ENCODE measurements around the gene GRPEL2.
"Not testable (repeated sequence)": the region's sequence is repeated elsewhere in the genome, so short reads cannot be mapped to it uniquely, and the experiment has no call there.

GRPEL2 gene

GRCh38 chr5:149391524-149391923 lies 46.2 kb downstream of the GRPEL2 start:
- DNase-seq: no peak
- Histone ChIP-seq H3K18ac (ENCODE audit: low read depth in 1 of 2, low read length in 2 of 2) (peak overlapping the region; percentile 63 to 89), H2AK5ac (ENCODE audit: low read length, severe bottlenecking) (no peak overlapping the region), H3K79me1 (replicated peaks; ENCODE audit: low read length, poor library complexity, severe bottlenecking) (no peaks in the 10 kb centered on the region), H3K14ac (ENCODE audit: low read length in 2 of 2) (peak overlapping the region in 1 of 2 experiments; percentile 90), H3K23ac (ENCODE audit: low read length in 2 of 2) (no peak overlapping the region), H3K4ac (ENCODE audit: low read depth in 1 of 2, low read length in 2 of 2) (peak overlapping the region; percentile 59 to 85), H2AFZ (ENCODE audit: low read depth, low read length) (no peak overlapping the region), H3K9ac (ENCODE audit: low read length) (no peak overlapping the region), H2BK12ac (ENCODE audit: low read length in 2 of 2) (peak overlapping the region; percentile 79 to 99), H4K8ac (ENCODE audit: low read length) (no peak overlapping the region), H3K27ac (ENCODE audit: low read length, poor library complexity, severe bottlenecking) (no peak overlapping the region), H3K9me3 (ENCODE audit: control insufficient read depth, low read length) (no peaks in the 10 kb centered on the region), H3K36me3 (ENCODE audit: control insufficient read depth in 1 of 2, insufficient read depth in 2 of 2, low read depth in 1 of 2, low read length in 2 of 2) (no peaks in the 10 kb centered on the region), H3K4me1 (ENCODE audit: control insufficient read depth, insufficient read depth, low read depth, low read length) (peaks cover 7% of the 10 kb centered on the region), H3K27me3 (ENCODE audit: control insufficient read depth in 1 of 2, insufficient read depth in 1 of 2, low read length in 2 of 2) (no peaks in the 10 kb centered on the region), H2BK15ac (ENCODE audit: low read depth, poor library complexity, severe bottlenecking) (peak overlapping the region; percentile 37), H2BK5ac (ENCODE audit: low read depth, low read length, poor library complexity, severe bottlenecking) (no peak overlapping the region), H3K4me3 (ENCODE audit: insufficient read depth in 1 of 2, low read depth in 1 of 2, low read length in 2 of 2) (no peak overlapping the region), H3K4me2 (ENCODE audit: low read length, poor library complexity, severe bottlenecking) (no peak overlapping the region), H4K91ac (ENCODE audit: low read length) (peak overlapping the region; percentile 64), H2BK120ac (ENCODE audit: low read depth, low read length) (peak overlapping the region; percentile 8)
- 72% methylated on average over 6 of the region's 6 CpGs for WGBS

- no peak overlapping the region for H2AFZ ChIP-seq (ENCODE audit: low read depth, low read length)
- 81% methylated on average over 15 of the region's 19 CpGs for WGBS
- no peaks in the 10 kb centered on the region for H3K79me1 ChIP-seq (replicated peaks; ENCODE audit: low read length, poor library complexity, severe bottlenecking)
- H2BK12ac ChIP-seq (ENCODE audit: low read length in 2 of 2): peak overlapping the region; percentile 22 to 94
- no peaks in the 10 kb centered on the region for H3K27me3 ChIP-seq (ENCODE audit: control insufficient read depth in 1 of 2, insufficient read depth in 1 of 2, low read length in 2 of 2)
- H3K23ac ChIP-seq (ENCODE audit: low read length in 2 of 2): no peak overlapping the region
- H3K9ac ChIP-seq (ENCODE audit: low read length): no peak overlapping the region
- H3K4me3 ChIP-seq (ENCODE audit: insufficient read depth in 1 of 2, low read depth in 1 of 2, low read length in 2 of 2): no peak overlapping the region
- H3K27ac ChIP-seq (ENCODE audit: low read length, poor library complexity, severe bottlenecking): no peak overlapping the region
- no peak overlapping the region for H4K8ac ChIP-seq (ENCODE audit: low read length)
- H3K4me1 ChIP-seq (ENCODE audit: control insufficient read depth, insufficient read depth, low read depth, low read length): peaks cover 7% of the 10 kb centered on the region
- H3K14ac ChIP-seq (ENCODE audit: low read length in 2 of 2): peak overlapping the region in 1 of 2 experiments; percentile 100
- H2BK15ac ChIP-seq (ENCODE audit: low read depth, poor library complexity, severe bottlenecking): no peak overlapping the region
- H3K9me3 ChIP-seq (ENCODE audit: control insufficient read depth, low read length): no peaks in the 10 kb centered on the region
- no peak overlapping the region for H2AK5ac ChIP-seq (ENCODE audit: low read length, severe bottlenecking)
- H3K36me3 ChIP-seq (ENCODE audit: control insufficient read depth in 1 of 2, insufficient read depth in 2 of 2, low read depth in 1 of 2, low read length in 2 of 2): no peaks in the 10 kb centered on the region
- H3K4ac ChIP-seq (ENCODE audit: low read depth in 1 of 2, low read length in 2 of 2): peak overlapping the region in 1 of 2 experiments; percentile 8
- H4K91ac ChIP-seq (ENCODE audit: low read length): peak overlapping the region; percentile 34
- H2BK120ac ChIP-seq (ENCODE audit: low read depth, low read length): no peak overlapping the region
- H3K18ac ChIP-seq (ENCODE audit: low read depth in 1 of 2, low read length in 2 of 2): peak overlapping the region; percentile 50 to 100
- H2BK5ac ChIP-seq (ENCODE audit: low read depth, low read length, poor library complexity, severe bottlenecking): no peak overlapping the region
- peak; percentile 73 for DNase-seq
- H3K4me2 ChIP-seq (ENCODE audit: low read length, poor library complexity, severe bottlenecking): no peak overlapping the region
Observed at GRCh38 chr5:149392718-149393117, 47.4 kb downstream of the GRPEL2 start.

GRCh38 chr5:149394996-149395395 lies 49.7 kb downstream of the GRPEL2 start:
- H3K23ac ChIP-seq (ENCODE audit: low read length in 2 of 2); H3K9me3 ChIP-seq (ENCODE audit: control insufficient read depth, low read length); H3K4ac ChIP-seq (ENCODE audit: low read depth in 1 of 2, low read length in 2 of 2); DNase-seq; H3K4me1 ChIP-seq (ENCODE audit: control insufficient read depth, insufficient read depth, low read depth, low read length); H4K91ac ChIP-seq (ENCODE audit: low read length); H4K8ac ChIP-seq (ENCODE audit: low read length); H2AK5ac ChIP-seq (ENCODE audit: low read length, severe bottlenecking); H2BK15ac ChIP-seq (ENCODE audit: low read depth, poor library complexity, severe bottlenecking); H3K27ac ChIP-seq (ENCODE audit: low read length, poor library complexity, severe bottlenecking); H3K79me1 ChIP-seq (replicated peaks; ENCODE audit: low read length, poor library complexity, severe bottlenecking); H2BK120ac ChIP-seq (ENCODE audit: low read depth, low read length); H3K18ac ChIP-seq (ENCODE audit: low read depth in 1 of 2, low read length in 2 of 2); H3K14ac ChIP-seq (ENCODE audit: low read length in 2 of 2); H3K4me2 ChIP-seq (ENCODE audit: low read length, poor library complexity, severe bottlenecking); H2AFZ ChIP-seq (ENCODE audit: low read depth, low read length); H3K36me3 ChIP-seq (ENCODE audit: control insufficient read depth in 1 of 2, insufficient read depth in 2 of 2, low read depth in 1 of 2, low read length in 2 of 2); H3K9ac ChIP-seq (ENCODE audit: low read length); H3K27me3 ChIP-seq (ENCODE audit: control insufficient read depth in 1 of 2, insufficient read depth in 1 of 2, low read length in 2 of 2); H2BK12ac ChIP-seq (ENCODE audit: low read length in 2 of 2); H3K4me3 ChIP-seq (ENCODE audit: insufficient read depth in 1 of 2, low read depth in 1 of 2, low read length in 2 of 2); H2BK5ac ChIP-seq (ENCODE audit: low read depth, low read length, poor library complexity, severe bottlenecking): not testable (repeated sequence)

- 4% methylated on average over 5 of the region's 6 CpGs for WGBS
- H3K27ac ChIP-seq (ENCODE audit: low read length, poor library complexity, severe bottlenecking): no peak overlapping the region
- no peaks in the 10 kb centered on the region for H3K9me3 ChIP-seq (ENCODE audit: control insufficient read depth, low read length)
- H3K23ac ChIP-seq (ENCODE audit: low read length in 2 of 2): peak overlapping the region in 1 of 2 experiments; percentile 48
- H3K18ac ChIP-seq (ENCODE audit: low read depth in 1 of 2, low read length in 2 of 2): peak overlapping the region; percentile 77 to 89
- peak overlapping the region; percentile 37 for H3K9ac ChIP-seq (ENCODE audit: low read length)
- no peak overlapping the region for H3K14ac ChIP-seq (ENCODE audit: low read length in 2 of 2)
- peak overlapping the region; percentile 74 for H4K8ac ChIP-seq (ENCODE audit: low read length)
- peak overlapping the region; percentile 79 to 84 for H3K4ac ChIP-seq (ENCODE audit: low read depth in 1 of 2, low read length in 2 of 2)
- H4K91ac ChIP-seq (ENCODE audit: low read length): peak overlapping the region; percentile 95
- H3K79me1 ChIP-seq (replicated peaks; ENCODE audit: low read length, poor library complexity, severe bottlenecking): no peaks in the 10 kb centered on the region
- H3K4me2 ChIP-seq (ENCODE audit: low read length, poor library complexity, severe bottlenecking): no peak overlapping the region
- H3K36me3 ChIP-seq (ENCODE audit: control insufficient read depth in 1 of 2, insufficient read depth in 2 of 2, low read depth in 1 of 2, low read length in 2 of 2): no peaks in the 10 kb centered on the region
- H3K4me1 ChIP-seq (ENCODE audit: control insufficient read depth, insufficient read depth, low read depth, low read length): peaks cover 3% of the 10 kb centered on the region
- no peak overlapping the region for H2BK5ac ChIP-seq (ENCODE audit: low read depth, low read length, poor library complexity, severe bottlenecking)
- H3K27me3 ChIP-seq (ENCODE audit: control insufficient read depth in 1 of 2, insufficient read depth in 1 of 2, low read length in 2 of 2): no peaks in the 10 kb centered on the region
- H2BK12ac ChIP-seq (ENCODE audit: low read length in 2 of 2): peak overlapping the region; percentile 95 to 97
- H2AK5ac ChIP-seq (ENCODE audit: low read length, severe bottlenecking): no peak overlapping the region
- H2BK120ac ChIP-seq (ENCODE audit: low read depth, low read length): peak overlapping the region; percentile 82
- peak; percentile 99 for DNase-seq
- H2AFZ ChIP-seq (ENCODE audit: low read depth, low read length): no peak overlapping the region
- H2BK15ac ChIP-seq (ENCODE audit: low read depth, poor library complexity, severe bottlenecking): peak overlapping the region; percentile 37
- peak overlapping the region in 1 of 2 experiments; percentile 16 for H3K4me3 ChIP-seq (ENCODE audit: insufficient read depth in 1 of 2, low read depth in 1 of 2, low read length in 2 of 2)
Observed at GRCh38 chr5:149397530-149397929, 52.2 kb downstream of the GRPEL2 start.

All from mesenchymal stem cell (in vitro differentiated cells and primary cell).